ENCODE measurements around the gene LAMC3. TPM values are rescaled to one million over a fixed set of nuclear protein-coding genes. Genes with fewer than 3 reads are reported as not detected.

LAMC3 gene
- total RNA-seq, 1 donor from 2014 or later = 1.0 TPM

DNA sequence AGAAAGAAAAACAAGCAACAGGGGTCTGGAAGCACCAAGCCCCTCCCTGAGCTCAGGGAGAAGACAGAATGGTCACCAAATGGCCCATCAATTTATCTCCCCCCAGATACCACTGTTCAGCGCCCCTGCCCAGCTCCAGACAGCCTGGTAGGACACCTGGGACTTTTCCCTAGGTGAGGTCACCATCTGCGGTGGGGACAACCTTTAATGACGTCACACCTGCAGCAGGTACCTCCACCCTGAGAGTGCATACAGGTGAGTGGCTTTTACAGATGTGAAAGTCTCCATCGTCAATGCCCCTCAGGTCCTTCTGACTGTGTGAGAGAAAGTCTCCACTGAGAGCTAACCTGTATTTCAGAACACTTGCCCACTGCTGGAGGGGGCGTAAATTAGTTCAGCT is 34.3 kb upstream of the LAMC3 start:
- Mint-ChIP-seq H3K36me3 (ENCODE audit: unreplicated experiment) (no peaks in the 10 kb centered on the region), H3K27me3 (ENCODE audit: unreplicated experiment) (peaks cover 25% of the 10 kb centered on the region), H3K27ac (ENCODE audit: unreplicated experiment) (no peak overlapping the region), H3K4me1 (ENCODE audit: unreplicated experiment) (peaks cover 4% of the 10 kb centered on the region), H3K9me3 (ENCODE audit: unreplicated experiment) (no peaks in the 10 kb centered on the region), H3K4me3 (ENCODE audit: unreplicated experiment) (no peak overlapping the region)
- TF ChIP-seq, protein P1, sequence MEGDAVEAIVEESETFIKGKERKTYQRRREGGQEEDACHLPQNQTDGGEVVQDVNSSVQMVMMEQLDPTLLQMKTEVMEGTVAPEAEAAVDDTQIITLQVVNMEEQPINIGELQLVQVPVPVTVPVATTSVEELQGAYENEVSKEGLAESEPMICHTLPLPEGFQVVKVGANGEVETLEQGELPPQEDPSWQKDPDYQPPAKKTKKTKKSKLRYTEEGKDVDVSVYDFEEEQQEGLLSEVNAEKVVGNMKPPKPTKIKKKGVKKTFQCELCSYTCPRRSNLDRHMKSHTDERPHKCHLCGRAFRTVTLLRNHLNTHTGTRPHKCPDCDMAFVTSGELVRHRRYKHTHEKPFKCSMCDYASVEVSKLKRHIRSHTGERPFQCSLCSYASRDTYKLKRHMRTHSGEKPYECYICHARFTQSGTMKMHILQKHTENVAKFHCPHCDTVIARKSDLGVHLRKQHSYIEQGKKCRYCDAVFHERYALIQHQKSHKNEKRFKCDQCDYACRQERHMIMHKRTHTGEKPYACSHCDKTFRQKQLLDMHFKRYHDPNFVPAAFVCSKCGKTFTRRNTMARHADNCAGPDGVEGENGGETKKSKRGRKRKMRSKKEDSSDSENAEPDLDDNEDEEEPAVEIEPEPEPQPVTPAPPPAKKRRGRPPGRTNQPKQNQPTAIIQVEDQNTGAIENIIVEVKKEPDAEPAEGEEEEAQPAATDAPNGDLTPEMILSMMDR (IDR thresholded peaks at IDR 0.05) = no peak
- DNase-seq (ENCODE audit: extremely low spot score, unreplicated experiment) = no peak

DNA sequence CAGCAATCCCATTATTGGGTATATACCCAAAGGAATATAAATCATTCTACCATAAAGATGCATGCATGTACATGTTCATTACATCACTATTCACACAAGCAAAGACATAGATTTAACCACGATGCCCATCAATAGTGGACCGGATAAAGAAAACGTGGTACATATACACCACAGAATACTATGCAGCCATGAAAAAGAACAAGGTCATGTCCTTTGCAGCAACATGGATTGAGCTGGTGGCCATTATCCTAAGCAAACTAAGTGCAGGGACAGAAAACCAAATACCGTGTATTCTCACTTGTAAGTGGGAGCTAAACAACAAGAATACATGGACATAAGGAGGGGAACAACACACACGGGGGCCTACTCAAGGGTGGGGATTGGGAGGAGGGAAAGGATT is 33.8 kb upstream of the LAMC3 start:
- Mint-ChIP-seq H3K9me3 (ENCODE audit: unreplicated experiment) (no peaks in the 10 kb centered on the region), H3K27ac (ENCODE audit: unreplicated experiment) (no peak overlapping the region), H3K4me1 (ENCODE audit: unreplicated experiment) (peaks cover 4% of the 10 kb centered on the region), H3K4me3 (ENCODE audit: unreplicated experiment) (no peak overlapping the region), H3K27me3 (ENCODE audit: unreplicated experiment) (peaks cover 25% of the 10 kb centered on the region), H3K36me3 (ENCODE audit: unreplicated experiment) (no peaks in the 10 kb centered on the region)
- TF ChIP-seq, protein P1 (IDR thresholded peaks at IDR 0.05) = no peak
- no peak for DNase-seq (ENCODE audit: extremely low spot score, unreplicated experiment)

DNA sequence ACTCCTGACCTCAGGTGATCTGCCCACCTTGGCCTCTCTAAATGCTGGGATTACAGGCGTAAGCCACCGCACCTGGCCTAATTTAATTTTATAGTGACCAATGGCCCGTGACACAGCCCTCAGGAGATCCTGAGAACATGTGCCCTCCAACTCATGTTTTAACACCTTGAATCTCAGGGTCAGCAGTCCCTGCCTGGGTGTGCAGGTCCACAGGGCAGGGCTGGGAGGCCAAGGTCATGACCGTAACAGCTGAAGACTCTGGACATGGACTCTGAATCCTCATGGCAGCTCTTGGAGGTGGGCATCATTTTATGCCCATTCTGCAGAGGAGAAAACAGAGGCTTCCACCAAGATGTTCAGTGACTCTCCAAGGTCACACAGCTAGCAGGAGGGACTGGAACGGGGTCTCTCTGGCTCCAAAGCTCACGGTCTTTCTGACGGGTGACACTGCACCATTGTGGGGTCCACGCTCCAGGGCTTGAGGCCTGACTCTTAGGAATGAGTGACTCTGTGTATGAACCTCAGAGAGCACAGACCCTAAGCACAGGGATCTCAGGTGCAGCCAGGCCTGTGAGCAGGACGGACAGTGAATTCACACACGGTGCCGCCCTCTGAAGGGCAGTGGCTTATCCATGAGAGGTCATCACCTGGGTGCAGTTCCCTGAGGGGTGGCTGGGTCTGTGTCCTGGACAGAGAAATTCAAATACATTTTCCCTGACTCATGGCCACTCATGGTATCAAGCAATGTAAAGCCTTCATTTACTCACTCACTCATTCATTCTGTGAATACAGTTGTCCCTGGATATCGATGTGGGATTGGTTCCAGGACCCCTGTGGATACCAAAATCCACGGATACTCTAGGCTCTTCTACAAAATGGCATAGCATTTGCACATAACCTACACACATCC is 32.8 kb upstream of the LAMC3 start:
- Mint-ChIP-seq H3K27ac (ENCODE audit: unreplicated experiment) (no peak overlapping the region), H3K36me3 (ENCODE audit: unreplicated experiment) (no peaks in the 10 kb centered on the region), H3K9me3 (ENCODE audit: unreplicated experiment) (no peaks in the 10 kb centered on the region), H3K4me3 (ENCODE audit: unreplicated experiment) (no peak overlapping the region), H3K27me3 (ENCODE audit: unreplicated experiment) (peaks cover 32% of the 10 kb centered on the region), H3K4me1 (ENCODE audit: unreplicated experiment) (peaks cover 4% of the 10 kb centered on the region)
- TF ChIP-seq, protein P1 (IDR thresholded peaks at IDR 0.05) = no peak
- DNase-seq (ENCODE audit: extremely low spot score, unreplicated experiment) = no peak

DNA sequence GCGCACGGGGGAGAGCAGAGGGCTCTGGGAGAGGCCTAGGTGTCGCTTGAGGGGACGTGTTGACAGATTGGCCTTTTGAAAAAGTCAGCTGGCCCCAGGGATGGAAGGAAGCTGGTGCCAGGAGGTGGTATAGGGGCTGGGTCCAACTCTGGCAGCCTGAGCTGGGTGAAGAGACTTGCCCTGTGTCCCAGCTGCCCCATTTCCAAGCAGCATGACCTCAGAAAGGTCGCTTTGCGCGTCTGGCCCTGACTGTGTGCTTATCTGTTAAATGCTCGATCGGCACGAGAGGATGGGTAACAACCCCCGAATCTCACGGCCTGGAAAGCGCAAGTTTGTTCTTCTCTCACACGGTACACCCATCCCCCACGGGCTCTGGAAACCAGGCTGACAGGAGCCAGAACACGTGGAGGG is 31.2 kb upstream of the LAMC3 start:
- Mint-ChIP-seq H3K4me1 (ENCODE audit: unreplicated experiment) (no peaks in the 10 kb centered on the region), H3K27ac (ENCODE audit: unreplicated experiment) (no peak overlapping the region), H3K36me3 (ENCODE audit: unreplicated experiment) (no peaks in the 10 kb centered on the region), H3K4me3 (ENCODE audit: unreplicated experiment) (no peak overlapping the region), H3K27me3 (ENCODE audit: unreplicated experiment) (peaks cover 22% of the 10 kb centered on the region), H3K9me3 (ENCODE audit: unreplicated experiment) (no peaks in the 10 kb centered on the region)
- no peak for DNase-seq (ENCODE audit: extremely low spot score, unreplicated experiment)
- TF ChIP-seq, protein P1 (IDR thresholded peaks at IDR 0.05) = no peak

DNA sequence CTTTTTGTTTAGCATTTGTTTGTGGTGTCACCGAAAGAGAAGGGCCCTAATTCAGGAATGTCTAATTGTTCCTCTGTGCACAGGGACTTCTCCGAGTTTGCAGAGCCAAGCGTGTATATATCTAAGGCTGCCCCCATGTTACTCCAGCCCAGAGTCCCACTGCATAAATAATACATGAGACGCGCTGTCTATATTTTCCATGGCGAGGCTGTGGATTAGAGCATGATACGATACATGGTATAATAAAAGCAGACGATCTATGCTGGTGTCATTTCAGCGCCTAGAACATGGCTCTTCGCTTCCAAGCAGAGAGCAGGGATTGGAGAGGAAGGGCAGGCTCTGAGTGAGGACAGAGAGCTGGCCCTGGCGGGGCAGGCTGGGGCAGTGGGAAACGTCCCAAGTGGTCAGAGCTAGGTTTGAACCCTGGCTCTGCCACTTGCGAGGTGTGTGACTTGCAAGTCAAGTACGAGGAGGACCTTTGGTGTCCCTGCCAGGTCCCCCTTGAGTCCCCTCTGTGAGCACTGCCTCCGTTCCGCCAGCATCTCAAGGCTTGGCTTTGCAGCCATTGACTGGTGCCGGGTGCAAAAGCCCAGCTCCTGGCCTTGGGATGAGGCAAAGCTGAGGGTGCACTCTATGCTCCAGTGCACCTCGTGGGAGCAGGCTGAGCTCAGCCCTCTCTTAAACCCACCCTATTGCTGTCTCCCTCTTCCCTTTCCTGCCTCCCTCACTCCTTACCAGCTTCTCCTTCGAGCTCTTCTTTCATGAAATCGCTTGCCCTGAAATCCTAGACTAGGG is 29.2 kb upstream of the LAMC3 start:
- Mint-ChIP-seq H3K27me3 (ENCODE audit: unreplicated experiment) (peaks cover 17% of the 10 kb centered on the region), H3K4me3 (ENCODE audit: unreplicated experiment) (no peak overlapping the region), H3K4me1 (ENCODE audit: unreplicated experiment) (no peaks in the 10 kb centered on the region), H3K27ac (ENCODE audit: unreplicated experiment) (no peak overlapping the region), H3K9me3 (ENCODE audit: unreplicated experiment) (no peaks in the 10 kb centered on the region), H3K36me3 (ENCODE audit: unreplicated experiment) (no peaks in the 10 kb centered on the region)
- TF ChIP-seq, protein P1 (IDR thresholded peaks at IDR 0.05) = no peak
- DNase-seq (ENCODE audit: extremely low spot score, unreplicated experiment) = no peak
